ENCODE results near the gene CLDN4.

- TF ChIP-seq CTCF (IDR thresholded peaks at IDR 0.05), result no peak
- no peak for TF ChIP-seq POLR2A (IDR thresholded peaks at IDR 0.05)
Measured at GRCh38 chr7:73834626-73835191, 3.9 kb downstream of the CLDN4 start.
